Endodermal cell (in vitro differentiated cells): Measurements from ENCODE around the gene ZRSR2. TPM values are rescaled to one million over a fixed set of nuclear protein-coding genes. Genes with fewer than 3 reads are reported as not detected.

Source experiments
- DNase-seq: peaks from one replicate; pipeline ENCODE4 v3.0.0-alpha.2; 2017
- H3K27ac ChIP-seq: 2 replicates; pipeline ENCODE4 v1.5.1; 2013; ENCODE audit warnings: mild to moderate bottlenecking, low read depth, low read length, moderate library complexity
- H3K27me3 ChIP-seq: 2 replicates; pipeline ENCODE4 v1.6.1; 2013; ENCODE audit warnings: mild to moderate bottlenecking, low read length, moderate library complexity; ENCODE audit not compliant: insufficient read depth, control insufficient read depth, poor library complexity, severe bottlenecking
- H3K36me3 ChIP-seq: 2 replicates; pipeline ENCODE4 v1.7.0; 2013; ENCODE audit warnings: mild to moderate bottlenecking, low read length, moderate library complexity; ENCODE audit not compliant: control insufficient read depth, insufficient read depth
- H3K4me1 ChIP-seq: one replicate; pipeline ENCODE4 v1.7.0; 2013; ENCODE audit warnings: low read length; ENCODE audit not compliant: control insufficient read depth, insufficient read depth
- H3K4me3 ChIP-seq: 2 replicates; pipeline ENCODE4 v1.5.1; 2013; ENCODE audit warnings: mild to moderate bottlenecking, low read length, moderate library complexity
- H3K9ac ChIP-seq: 2 replicates; pipeline ENCODE4 v1.6.1; 2013; ENCODE audit warnings: mild to moderate bottlenecking, low read length, moderate library complexity; ENCODE audit not compliant: poor library complexity, severe bottlenecking; ENCODE audit errors: extremely low read depth
- H3K9me3 ChIP-seq: 2 replicates; pipeline ENCODE4 v1.6.1; 2013; ENCODE audit warnings: mild to moderate bottlenecking, low read length, moderate library complexity; ENCODE audit not compliant: control insufficient read depth
- H3K27ac Mint-ChIP-seq: 2 replicates; pipeline ENCODE4 v1.8.0; 2020; ENCODE audit warnings: mixed read lengths
- H3K27me3 Mint-ChIP-seq: 2 replicates; pipeline ENCODE4 v1.8.0; 2021; ENCODE audit warnings: mild to moderate bottlenecking, mixed read lengths; ENCODE audit not compliant: insufficient read depth
- H3K36me3 Mint-ChIP-seq: 2 replicates; pipeline ENCODE4 v1.8.0; 2020; ENCODE audit warnings: low read depth, mixed read lengths
- H3K4me1 Mint-ChIP-seq: 2 replicates; pipeline ENCODE4 v1.8.0; 2020; ENCODE audit warnings: mixed read lengths
- H3K4me3 Mint-ChIP-seq: 2 replicates; pipeline ENCODE4 v1.8.0; 2020; ENCODE audit warnings: mild to moderate bottlenecking, moderate library complexity, mixed read lengths
- H3K9me3 Mint-ChIP-seq: 2 replicates; pipeline ENCODE4 v1.8.0; 2020; ENCODE audit warnings: mild to moderate bottlenecking, mixed read lengths
- WGBS, 2 experiments: methylation state at CpG; one replicate each; pipeline versions ENCODE4 v1.1.5 to v1.1.7; 2013; ENCODE audit warnings: missing lambda C conversion rate in 2 of 2, mixed read lengths in 1 of 2; ENCODE audit not compliant: insufficient coverage in 1 of 2, insufficient read length in 1 of 2; 5-methylcytosine and 5-hydroxymethylcytosine counted together
- total RNA-seq, 2 donors: library from RNA; stranded (reverse); fragmentation: NEBNext Ultra II Directional in 1 of 2; extraction: Animal tissue kit (Norgen Biotek cat#: 25700) in 1 of 2; gene quantifications; 2 replicates in 1 of 2; 3 replicates in 1 of 2; pipeline ENCODE4 v1.2.1, GENCODE V29; 2021
- TF ChIP-seq, protein P1 (sequence below): fragments of 200-600 bp; sonication (generic); conservative IDR thresholded peaks from 2 replicates; pipeline ENCODE4 v1.5.0; 2021; ENCODE audit warnings: antibody characterized with exemption, mild to moderate bottlenecking

ZRSR2 gene
- total RNA-seq, 2 donors from 2014 or later, result 7.3 to 18.1 TPM

DNA sequence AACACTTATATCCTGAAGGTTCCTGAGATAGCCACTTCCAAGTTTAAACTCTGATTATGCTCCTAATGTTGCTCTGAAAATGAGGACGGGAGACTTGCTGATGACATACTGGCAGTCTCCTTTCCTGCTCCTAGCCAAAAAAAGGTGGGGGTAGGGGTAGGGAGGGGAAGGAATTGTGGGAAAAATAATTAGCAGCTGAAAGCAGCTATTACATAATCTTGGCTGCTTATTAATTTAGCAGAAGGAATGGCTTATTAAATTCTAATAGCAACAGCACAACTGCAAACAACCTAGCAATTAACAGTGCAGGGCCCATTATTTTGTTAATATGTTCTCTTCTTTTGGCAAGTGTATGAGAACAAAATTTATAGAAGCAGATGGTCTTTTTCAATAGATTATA lies 66.4 kb downstream of the ZRSR2 start:
- peaks cover 8% of the 10 kb centered on the region for H3K27me3 Mint-ChIP-seq
- Histone ChIP-seq H3K4me3 (peak overlapping the region; percentile 91), H3K9ac (no peak overlapping the region), H3K9me3 (no peaks in the 10 kb centered on the region), H3K27me3 (no peaks in the 10 kb centered on the region), H3K4me1 (peaks cover 5% of the 10 kb centered on the region), H3K27ac (no peak overlapping the region), H3K36me3 (peaks cover 11% of the 10 kb centered on the region)
- peaks cover 6% of the 10 kb centered on the region for H3K9me3 Mint-ChIP-seq
- TF ChIP-seq, protein P1, sequence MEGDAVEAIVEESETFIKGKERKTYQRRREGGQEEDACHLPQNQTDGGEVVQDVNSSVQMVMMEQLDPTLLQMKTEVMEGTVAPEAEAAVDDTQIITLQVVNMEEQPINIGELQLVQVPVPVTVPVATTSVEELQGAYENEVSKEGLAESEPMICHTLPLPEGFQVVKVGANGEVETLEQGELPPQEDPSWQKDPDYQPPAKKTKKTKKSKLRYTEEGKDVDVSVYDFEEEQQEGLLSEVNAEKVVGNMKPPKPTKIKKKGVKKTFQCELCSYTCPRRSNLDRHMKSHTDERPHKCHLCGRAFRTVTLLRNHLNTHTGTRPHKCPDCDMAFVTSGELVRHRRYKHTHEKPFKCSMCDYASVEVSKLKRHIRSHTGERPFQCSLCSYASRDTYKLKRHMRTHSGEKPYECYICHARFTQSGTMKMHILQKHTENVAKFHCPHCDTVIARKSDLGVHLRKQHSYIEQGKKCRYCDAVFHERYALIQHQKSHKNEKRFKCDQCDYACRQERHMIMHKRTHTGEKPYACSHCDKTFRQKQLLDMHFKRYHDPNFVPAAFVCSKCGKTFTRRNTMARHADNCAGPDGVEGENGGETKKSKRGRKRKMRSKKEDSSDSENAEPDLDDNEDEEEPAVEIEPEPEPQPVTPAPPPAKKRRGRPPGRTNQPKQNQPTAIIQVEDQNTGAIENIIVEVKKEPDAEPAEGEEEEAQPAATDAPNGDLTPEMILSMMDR, result no peak
- WGBS, 2 experiments, result 47 to 80% methylated on average over 1 of the region's 1 CpG
- DNase-seq, result no peak
- H3K4me3 Mint-ChIP-seq, result no peak overlapping the region
- peaks cover 10% of the 10 kb centered on the region for H3K36me3 Mint-ChIP-seq
- peaks cover 26% of the 10 kb centered on the region for H3K4me1 Mint-ChIP-seq
- H3K27ac Mint-ChIP-seq, result peak overlapping the region; percentile 35

- H3K4me1 ChIP-seq, result peaks cover 5% of the 10 kb centered on the region
- no peak for DNase-seq
- TF ChIP-seq, protein P1, result no peak
- Mint-ChIP-seq H3K36me3 (no peaks in the 10 kb centered on the region), H3K9me3 (peaks cover 6% of the 10 kb centered on the region), H3K27ac (no peak overlapping the region), H3K4me1 (peaks cover 14% of the 10 kb centered on the region), H3K27me3 (peaks cover 8% of the 10 kb centered on the region), H3K4me3 (no peak overlapping the region)
- no peak overlapping the region for H3K27ac ChIP-seq
- WGBS, 2 experiments, result 95% methylated on average over 1 of the region's 1 CpG; no CpG with 5 or more reads in 1 of the 2 experiments
- no peaks in the 10 kb centered on the region for H3K9me3 ChIP-seq
- H3K36me3 ChIP-seq, result no peaks in the 10 kb centered on the region
- H3K27me3 ChIP-seq, result no peaks in the 10 kb centered on the region
- no peak overlapping the region for H3K9ac ChIP-seq
- H3K4me3 ChIP-seq, result no peak overlapping the region
These were observed 67.8 kb downstream of the ZRSR2 start for GRCh38 chrX:15858051-15858450.

DNA sequence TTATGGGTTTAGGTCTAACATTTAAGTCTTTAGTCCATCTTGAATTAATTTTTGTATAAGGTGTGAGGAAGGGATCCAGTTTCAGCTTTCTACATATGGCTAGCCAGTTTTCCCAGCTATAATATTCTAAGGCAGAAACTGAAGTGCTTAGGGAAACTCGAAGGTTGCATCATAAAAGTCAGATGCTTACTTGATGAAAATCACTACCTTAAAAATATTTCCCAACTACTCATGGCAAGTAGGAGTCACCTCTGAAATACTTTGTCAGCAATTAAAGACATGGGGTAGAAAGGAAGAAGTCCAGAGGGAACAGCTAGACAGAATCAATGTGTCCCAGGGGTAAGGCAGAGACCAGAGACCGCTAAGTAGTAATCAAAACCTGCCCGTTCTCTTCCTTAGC lies 70.6 kb downstream of the ZRSR2 start:
- no peak overlapping the region for H3K27ac Mint-ChIP-seq
- 93% methylated on average over 3 of the region's 3 CpGs; no CpG with 5 or more reads in 1 of the 2 experiments for whole genome bisulfite sequencing, 2 experiments
- H3K36me3 Mint-ChIP-seq, result no peaks in the 10 kb centered on the region
- H3K4me3 ChIP-seq, result no peak overlapping the region
- peaks cover 8% of the 10 kb centered on the region for H3K27me3 Mint-ChIP-seq
- no peaks in the 10 kb centered on the region for H3K9me3 ChIP-seq
- H3K4me1 ChIP-seq, result peaks cover 4% of the 10 kb centered on the region
- H3K9ac ChIP-seq, result no peak overlapping the region
- H3K27ac ChIP-seq, result no peak overlapping the region
- H3K4me3 Mint-ChIP-seq, result no peak overlapping the region
- DNase-seq, result no peak
- no peaks in the 10 kb centered on the region for H3K27me3 ChIP-seq
- no peaks in the 10 kb centered on the region for H3K36me3 ChIP-seq
- TF ChIP-seq, protein P1, result no peak
- H3K9me3 Mint-ChIP-seq, result peaks cover 6% of the 10 kb centered on the region
- peaks cover 8% of the 10 kb centered on the region for H3K4me1 Mint-ChIP-seq
